ENCODE results near the gene IL32. TPM values are rescaled to one million over a fixed set of nuclear protein-coding genes. Genes with fewer than 3 reads are reported as not detected.

Gene IL32
- total RNA-seq, 1 donor from 2014 or later = 1.7 TPM

GRCh38 chr16:3057181-3058138 lies 8.0 kb upstream of the IL32 start:
- DNase-seq (ENCODE audit: low spot score) = no peak
- Mint-ChIP-seq H3K27ac (ENCODE audit: unreplicated experiment) (no peak overlapping the region), H3K9me3 (ENCODE audit: unreplicated experiment) (no peaks in the 10 kb centered on the region), H3K27me3 (ENCODE audit: unreplicated experiment) (peaks cover 15% of the 10 kb centered on the region), H3K4me3 (ENCODE audit: unreplicated experiment) (peak overlapping the region; percentile 75), H3K4me1 (ENCODE audit: unreplicated experiment) (peaks cover 20% of the 10 kb centered on the region), H3K36me3 (ENCODE audit: low read depth, unreplicated experiment) (peaks cover 20% of the 10 kb centered on the region)
- TF ChIP-seq CTCF (IDR thresholded peaks at IDR 0.05; ENCODE audit: unreplicated experiment) = no peak

- Mint-ChIP-seq H3K36me3 (ENCODE audit: low read depth, unreplicated experiment) (peaks cover 20% of the 10 kb centered on the region), H3K4me1 (ENCODE audit: unreplicated experiment) (peaks cover 20% of the 10 kb centered on the region), H3K27ac (ENCODE audit: unreplicated experiment) (no peak overlapping the region), H3K9me3 (ENCODE audit: unreplicated experiment) (no peaks in the 10 kb centered on the region), H3K4me3 (ENCODE audit: unreplicated experiment) (peak overlapping the region; percentile 90), H3K27me3 (ENCODE audit: unreplicated experiment) (peaks cover 15% of the 10 kb centered on the region)
- DNase-seq (ENCODE audit: low spot score) = peak; percentile 45
- no peak for TF ChIP-seq CTCF (IDR thresholded peaks at IDR 0.05; ENCODE audit: unreplicated experiment)
Observed at GRCh38 chr16:3058139-3059030, 7.1 kb upstream of the IL32 start.

- Mint-ChIP-seq H3K4me3 (ENCODE audit: unreplicated experiment) (peak overlapping the region; percentile 90), H3K27ac (ENCODE audit: unreplicated experiment) (peak overlapping the region; percentile 72), H3K27me3 (ENCODE audit: unreplicated experiment) (peaks cover 15% of the 10 kb centered on the region), H3K9me3 (ENCODE audit: unreplicated experiment) (no peaks in the 10 kb centered on the region), H3K4me1 (ENCODE audit: unreplicated experiment) (peaks cover 20% of the 10 kb centered on the region), H3K36me3 (ENCODE audit: low read depth, unreplicated experiment) (peaks cover 13% of the 10 kb centered on the region)
- peak; percentile 95 for TF ChIP-seq CTCF (IDR thresholded peaks at IDR 0.05; ENCODE audit: unreplicated experiment)
- DNase-seq (ENCODE audit: low spot score) = peak; percentile 96
Observed at GRCh38 chr16:3059041-3059722, 6.3 kb upstream of the IL32 start.

GRCh38 chr16:3059723-3060242 lies 5.7 kb upstream of the IL32 start:
- Mint-ChIP-seq H3K4me3 (ENCODE audit: unreplicated experiment) (peak overlapping the region; percentile 86), H3K27me3 (ENCODE audit: unreplicated experiment) (peaks cover 13% of the 10 kb centered on the region), H3K27ac (ENCODE audit: unreplicated experiment) (peak overlapping the region; percentile 72), H3K4me1 (ENCODE audit: unreplicated experiment) (peaks cover 18% of the 10 kb centered on the region), H3K36me3 (ENCODE audit: low read depth, unreplicated experiment) (peaks cover 10% of the 10 kb centered on the region), H3K9me3 (ENCODE audit: unreplicated experiment) (no peaks in the 10 kb centered on the region)
- no peak for DNase-seq (ENCODE audit: low spot score)
- TF ChIP-seq CTCF (IDR thresholded peaks at IDR 0.05; ENCODE audit: unreplicated experiment) = no peak

Data from endothelial cell (in vitro differentiated cells).